Endothelial cell of umbilical vein (primary cell): ENCODE results near the gene DDX49. TPM values are rescaled to one million over a fixed set of nuclear protein-coding genes. Genes with fewer than 3 reads are reported as not detected.
A peak's percentile ranks its signal among the peaks of the same experiment; 100 is the strongest.

Source experiments
- BruUV-seq: library from RNA; stranded (reverse); fragments of 400-500 nt; replicated peaks from 2 replicates; lab custom pipeline; 2021; lab: Mats Ljungman, UMichigan
- CTCF ChIA-PET: fragments of 300-600, 350-600 bp; sonication (Branson Sonifier 250); formaldehyde crosslinking; loops from one replicate; lab custom pipeline; 2021; ENCODE audit warnings: antibody characterized with exemption, inconsistent platforms; lab: Charles Lee
- POLR2A ChIA-PET: fragments of 300-600, 350-600 bp; sonication (Branson Sonifier 250); formaldehyde crosslinking; loops from one replicate; lab custom pipeline; 2021; ENCODE audit warnings: antibody characterized with exemption, inconsistent platforms; lab: Charles Lee
- DNase-seq: peaks from one replicate; pipeline ENCODE4 v3.0.0-alpha.2; 2011; ENCODE audit warnings: low read depth, low spot score
- FAIRE-seq: peaks from 2 replicates; lab custom pipeline; 2011; peaks lifted over from hg19 to GRCh38; lab: Jason Lieb, UNC
- H2AFZ ChIP-seq: 2 replicates; pipeline ENCODE4 v1.6.0; 2012; ENCODE audit warnings: low read depth, low read length, control low read depth, inconsistent platforms
- H3K27ac ChIP-seq: 2 replicates; pipeline ENCODE4 v1.5.1; 2011; ENCODE audit warnings: low read depth, mild to moderate bottlenecking, control low read depth, low read length, moderate library complexity; ENCODE audit not compliant: insufficient read depth
- H3K27me3 ChIP-seq, 2 experiments: 2 replicates each; pipeline versions ENCODE4 v1.6.0 to v1.6.1; 2011; ENCODE audit warnings: low read length in 2 of 2, mixed read lengths in 1 of 2; ENCODE audit not compliant: control insufficient read depth in 2 of 2, insufficient read depth in 2 of 2
- H3K36me3 ChIP-seq, 2 experiments: 2 replicates in 1 of 2; 3 replicates in 1 of 2; pipeline ENCODE4 v1.5.1; 2011; ENCODE audit warnings: low read length in 2 of 2, mild to moderate bottlenecking in 1 of 2, moderate library complexity in 1 of 2; ENCODE audit not compliant: control insufficient read depth in 2 of 2, insufficient read depth in 2 of 2; ENCODE audit errors: extremely low read depth in 1 of 2
- H3K4me1 ChIP-seq: 3 replicates; pipeline ENCODE4 v1.5.1; 2011; ENCODE audit warnings: mild to moderate bottlenecking, low read length; ENCODE audit not compliant: control insufficient read depth, insufficient read depth; ENCODE audit errors: extremely low read depth
- H3K4me2 ChIP-seq: 2 replicates; pipeline ENCODE4 v1.6.1; 2011; ENCODE audit warnings: low read length, control low read depth, mixed read lengths; ENCODE audit not compliant: insufficient read depth
- H3K4me3 ChIP-seq, 3 experiments: fragments of 200-600 bp in 1 of 3; sonication (generic), shearing (Covaris generic) in 1 of 3; replicated peaks in 1 of 3; 2 replicates each; pipeline ENCODE4 v1.5.1; 2011 to 2016; ENCODE audit warnings: control low read depth in 3 of 3, low read length in 3 of 3, mild to moderate bottlenecking in 2 of 3, inconsistent platforms in 1 of 3, low read depth in 1 of 3, moderate library complexity in 1 of 3; ENCODE audit not compliant: insufficient read depth in 1 of 3
- H3K79me2 ChIP-seq: 2 replicates; pipeline ENCODE4 v1.6.0; 2012; ENCODE audit warnings: low read length, inconsistent platforms; ENCODE audit not compliant: control insufficient read depth, insufficient read depth
- H3K9ac ChIP-seq: replicated peaks from 2 replicates; pipeline ENCODE3; 2011; ENCODE audit warnings: low read length, control low read depth; ENCODE audit not compliant: insufficient read depth; ENCODE audit errors: extremely low read depth
- H3K9me1 ChIP-seq: replicated peaks from 3 replicates; pipeline ENCODE4 v1.6.0; 2011; ENCODE audit warnings: mild to moderate bottlenecking, low read length; ENCODE audit not compliant: control insufficient read depth, insufficient read depth; ENCODE audit errors: extremely low read depth
- H3K9me3 ChIP-seq: replicated peaks from 2 replicates; pipeline ENCODE4 v1.5.1; 2012; ENCODE audit warnings: low read length, inconsistent platforms; ENCODE audit not compliant: control insufficient read depth, insufficient read depth
- H4K20me1 ChIP-seq: replicated peaks from 2 replicates; pipeline ENCODE3; 2011; ENCODE audit warnings: mild to moderate bottlenecking, low read length; ENCODE audit not compliant: control insufficient read depth, insufficient read depth; ENCODE audit errors: extremely low read depth
- CTCF ChIP-seq, 2 donors: IDR thresholded peaks; 1 replicate in 1 of 2; 2 replicates in 1 of 2; pipeline ENCODE4 v1.5.1; 2011; ENCODE audit warnings: low read length in 2 of 2, mild to moderate bottlenecking in 2 of 2, moderate library complexity in 2 of 2, control low read depth in 1 of 2, inconsistent platforms in 1 of 2, low read depth in 1 of 2; ENCODE audit not compliant: insufficient read depth in 1 of 2; ENCODE audit errors: extremely low read depth in 1 of 2
- EZH2 ChIP-seq: IDR thresholded peaks from 2 replicates; pipeline ENCODE4 v1.6.1; 2012; ENCODE audit warnings: borderline replicate concordance, low read depth, mild to moderate bottlenecking, moderate library complexity, low read length, inconsistent platforms; ENCODE audit not compliant: severe bottlenecking
- FOS ChIP-seq: IDR thresholded peaks from 2 replicates; pipeline ENCODE4 v1.6.1; 2011; ENCODE audit warnings: mild to moderate bottlenecking, low read length, moderate library complexity, borderline replicate concordance; ENCODE audit not compliant: insufficient read depth
- GATA2 ChIP-seq: IDR thresholded peaks from 2 replicates; pipeline ENCODE4 v1.7.0; 2011; ENCODE audit warnings: low read depth, mild to moderate bottlenecking, moderate library complexity, mixed read lengths, low read length; ENCODE audit not compliant: insufficient read length, insufficient read depth
- JUN ChIP-seq: IDR thresholded peaks from 2 replicates; pipeline ENCODE4 v1.6.1; 2011; ENCODE audit warnings: borderline replicate concordance, low read depth; ENCODE audit not compliant: insufficient read length, insufficient read depth
- MAX ChIP-seq: IDR thresholded peaks from 2 replicates; pipeline ENCODE4 v1.6.1; 2011; ENCODE audit not compliant: insufficient read depth, insufficient read length
- MYC ChIP-seq: IDR thresholded peaks from one replicate; pipeline ENCODE4 v1.6.1; 2011; ENCODE audit warnings: mild to moderate bottlenecking, low read depth, low read length
- POLR2A ChIP-seq: IDR thresholded peaks from 2 replicates; pipeline ENCODE4 v1.6.1; 2012; ENCODE audit warnings: low read depth, mild to moderate bottlenecking, control low read depth, low read length
- POLR2AphosphoS5 ChIP-seq: IDR thresholded peaks from 2 replicates; pipeline ENCODE4 v1.6.1; 2012; ENCODE audit warnings: low read depth, mild to moderate bottlenecking, control low read depth, low read length, moderate library complexity; ENCODE audit not compliant: insufficient read depth
- dilution Hi-C: fragments of 300-500 bp; cut with MboI; formaldehyde crosslinking; loops from one replicate; pipeline ENCODE4 v1.15.0; 2019; ENCODE audit warnings: low sequenced_read_pairs; ENCODE audit not compliant: extremely low pct_ligation_motif_present
- intact Hi-C: fragments of 100-400 bp; cut with micrococcal nuclease; formaldehyde crosslinking; loops from one replicate; pipeline ENCODE4 v1.10.0; 2022
- polyA plus RNA-seq, 4 experiments: library from polyadenylated mRNA; depleted of rRNA in 3 of 4; stranded (reverse) in 3 of 4; unstranded in 1 of 4; fragments of >200 nt; gene quantifications; 2 replicates each; pipeline versions ENCODE4 v1.2.1 to v1.2.3, GENCODE V29; 2011 to 2012; ENCODE audit warnings: missing spikeins in 1 of 4
- total RNA-seq: library from RNA; stranded (reverse); gene quantifications from 2 replicates; pipeline ENCODE4 v1.2.3, GENCODE V29; 2021

DDX49 gene
- total and polyA plus RNA-seq, 2 donors (not counting 3 experiments of a cell fraction or from before 2014, with no cell fraction given): 51.9 to 60.1 TPM

- CTCF ChIA-PET: interaction anchor here (0.6 to 2.3 kb wide), 8 partner anchors 24 to 331 kb away, joined by 3 to 23 read pairs (median 4); partner anchors contain the start of genes CERS1 and REX1BD
- no peaks in the 10 kb centered on the region for H3K9me1 ChIP-seq
- TF ChIP-seq CTCF (IDR thresholded peaks at IDR 0.05; ENCODE audit: extremely low read depth in 1 of 2, insufficient read depth in 1 of 2, low read depth in 1 of 2, low read length in 2 of 2): no peak
- H2AFZ ChIP-seq: peak overlapping the region; percentile 61
- peaks cover 11 to 29% of the 10 kb centered on the region in 2 experiments for H3K36me3 ChIP-seq
- DNase-seq: no peak
- POLR2A ChIA-PET: interaction anchor here (0.6 to 1.2 kb wide), 4 partner anchors 12 to 67 kb away, joined by 3 to 5 read pairs (median 4); no protein-coding TSS in a partner anchor
- H3K4me2 ChIP-seq: peak overlapping the region; percentile 89
- peak overlapping the region; percentile 80 for H3K9ac ChIP-seq
- peaks cover 47% of the 10 kb centered on the region for H3K79me2 ChIP-seq
- peak overlapping the region; percentile 48 for H3K27ac ChIP-seq
- H3K27me3 ChIP-seq: no peaks in the 10 kb centered on the region
- FAIRE-seq: peak; percentile 59
- H3K4me3 ChIP-seq: peak overlapping the region; percentile 70 to 96 (median 81)
- TSS peak; percentile 83 for BruUV-seq
- peaks cover 13% of the 10 kb centered on the region for H3K4me1 ChIP-seq
- intact Hi-C loops (loop anchor here (1.0 to 10.0 kb wide), 8 partner anchors 21 to 465 kb away; partner anchors contain the start of gene HOMER3), dilution Hi-C loops (no loop called here)
- no peaks in the 10 kb centered on the region for H3K9me3 ChIP-seq
- peaks cover 2% of the 10 kb centered on the region for H4K20me1 ChIP-seq
These were observed 342 bp downstream of the DDX49 start for GRCh38 chr19:18919900-18920214.

- Histone ChIP-seq H3K27ac (no peak overlapping the region), H3K9ac (peak overlapping the region; percentile 80), H3K4me1 (peaks cover 13% of the 10 kb centered on the region), H3K9me3 (no peaks in the 10 kb centered on the region), H3K27me3 (no peaks in the 10 kb centered on the region), H3K9me1 (no peaks in the 10 kb centered on the region), H3K79me2 (peaks cover 41% of the 10 kb centered on the region), H3K4me2 (peak overlapping the region; percentile 89), H4K20me1 (peaks cover 2% of the 10 kb centered on the region), H3K36me3 (peaks cover 8 to 26% of the 10 kb centered on the region in 2 experiments), H2AFZ (no peak overlapping the region), H3K4me3 (peak overlapping the region; percentile 70 to 96 (median 81))
- TF ChIP-seq MAX: no peak
- TF ChIP-seq EZH2: no peak
- TF ChIP-seq POLR2A: no peak
- no peak for TF ChIP-seq CTCF (IDR thresholded peaks at IDR 0.05; ENCODE audit: extremely low read depth in 1 of 2, insufficient read depth in 1 of 2, low read depth in 1 of 2, low read length in 2 of 2)
- no peak for TF ChIP-seq JUN
- TF ChIP-seq MYC: no peak
- no peak for TF ChIP-seq POLR2AphosphoS5
- no peak for TF ChIP-seq FOS
- no peak for TF ChIP-seq GATA2
- FAIRE-seq (no peak), DNase-seq (no peak)
- dilution Hi-C loops: no loop called here
- POLR2A ChIA-PET: no interaction called here
- no TSS peak for BruUV-seq
- CTCF ChIA-PET: interaction anchor here (1.3 to 1.4 kb wide), 2 partner anchors 66 to 75 kb away, joined by 3 to 7 read pairs; no protein-coding TSS in a partner anchor
- intact Hi-C loops: no loop called here
These were observed 885 bp downstream of the DDX49 start for GRCh38 chr19:18920400-18920799.
